Left renal pelvis (tissue), 4 donors: ENCODE results near the gene NAPEPLD. TPM values are rescaled to one million over a fixed set of nuclear protein-coding genes. Genes with fewer than 3 reads are reported as not detected.
"Not testable (repeated sequence)": the region's sequence is repeated elsewhere in the genome, so short reads cannot be mapped to it uniquely, and the experiment has no call there.

Source experiments
- DNase-seq, 4 donors: peaks; one replicate each; pipeline ENCODE4 v3.0.0-alpha.2; 2013; ENCODE audit warnings: low read depth in 4 of 4, low spot score in 3 of 4
- polyA plus RNA-seq, 4 donors: library from polyadenylated mRNA; unstranded; fragments of 120-200 nt; gene quantifications; one replicate each; pipeline ENCODE4 v1.2.1, GENCODE V29; 2013; ENCODE audit not compliant: insufficient read length in 4 of 4

Gene NAPEPLD
- polyA plus RNA-seq, 4 donors, result 26.7 to 46.5 (median 37.9) TPM

DNA sequence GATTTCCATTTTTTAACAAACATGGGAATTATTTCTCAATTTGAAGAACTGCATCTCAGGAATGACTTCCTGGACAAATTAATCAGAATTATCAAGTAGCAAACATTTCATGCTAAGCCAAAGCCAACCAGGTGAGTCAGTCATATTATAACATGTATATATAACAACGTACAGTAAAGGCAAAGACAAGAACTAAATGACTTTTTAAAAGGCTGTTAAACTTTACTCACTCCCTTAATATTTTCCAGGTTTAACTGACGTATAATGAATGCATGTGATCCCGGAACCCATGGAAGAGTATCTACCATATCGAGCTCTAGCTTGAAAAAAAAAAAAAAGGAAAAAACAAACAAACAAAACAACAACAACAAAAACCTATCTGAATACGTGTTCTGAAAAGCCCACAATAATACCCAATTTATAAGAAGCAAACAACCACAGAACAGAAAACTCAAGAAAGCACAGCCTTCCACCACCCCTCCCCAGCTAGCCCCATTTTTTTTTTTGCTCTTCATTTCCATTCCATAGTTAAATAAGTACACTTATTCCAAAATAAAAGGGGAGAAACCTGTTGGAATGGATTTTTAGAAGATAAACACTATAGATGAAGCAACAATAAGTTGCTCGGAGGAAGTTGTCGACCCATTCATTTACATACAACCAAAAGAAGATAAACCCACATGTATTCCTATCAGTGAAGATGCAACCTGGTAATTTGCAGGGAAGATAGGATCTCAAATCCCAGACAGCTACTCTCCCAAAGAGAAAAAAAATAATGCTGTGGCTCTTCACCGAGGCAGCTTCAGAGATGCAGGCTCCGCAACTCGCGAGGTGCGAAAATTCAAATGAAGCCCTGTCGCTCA lies 537 bp downstream of the NAPEPLD start:
- no peak for DNase-seq

DNA sequence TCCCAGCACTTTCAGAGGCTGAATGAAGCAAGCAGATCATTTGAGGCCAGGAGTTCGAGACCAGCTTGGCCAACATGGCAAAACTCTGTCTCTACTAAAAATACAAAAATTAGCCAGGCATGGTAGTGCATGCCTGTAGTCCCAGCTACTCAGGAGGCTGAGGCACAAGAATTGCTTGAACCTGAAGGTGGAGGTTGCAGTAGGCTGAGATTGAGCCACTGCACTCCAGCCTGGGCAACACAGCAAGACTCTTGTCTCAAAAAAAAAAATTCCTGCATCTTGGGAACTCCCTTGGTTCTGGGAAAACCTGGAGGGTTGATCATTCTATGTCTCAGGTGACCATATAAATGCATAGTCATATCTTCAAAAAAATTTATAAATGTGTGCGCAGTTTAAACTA lies 4.1 kb downstream of the NAPEPLD start:
- not testable (repeated sequence) for DNase-seq

DNA sequence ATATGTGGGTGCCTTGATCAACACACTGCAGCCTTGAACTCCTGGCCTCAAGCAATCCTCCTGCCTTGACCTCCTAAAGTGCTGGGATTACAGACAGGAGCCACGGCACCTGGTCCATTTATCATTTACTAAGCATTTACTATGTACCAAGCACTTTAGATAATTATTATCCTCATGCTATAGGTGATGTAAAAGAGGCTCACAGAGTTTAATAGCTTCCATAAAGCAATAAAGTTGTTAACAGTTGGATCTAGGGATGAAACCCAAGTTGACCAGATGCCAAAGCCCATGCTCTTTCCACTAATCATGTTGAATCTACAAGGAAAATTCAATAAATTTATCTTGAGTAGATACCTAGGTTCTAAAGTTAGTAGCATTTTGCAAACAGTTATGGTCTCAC lies 5.0 kb downstream of the NAPEPLD start:
- DNase-seq, result no peak

DNA sequence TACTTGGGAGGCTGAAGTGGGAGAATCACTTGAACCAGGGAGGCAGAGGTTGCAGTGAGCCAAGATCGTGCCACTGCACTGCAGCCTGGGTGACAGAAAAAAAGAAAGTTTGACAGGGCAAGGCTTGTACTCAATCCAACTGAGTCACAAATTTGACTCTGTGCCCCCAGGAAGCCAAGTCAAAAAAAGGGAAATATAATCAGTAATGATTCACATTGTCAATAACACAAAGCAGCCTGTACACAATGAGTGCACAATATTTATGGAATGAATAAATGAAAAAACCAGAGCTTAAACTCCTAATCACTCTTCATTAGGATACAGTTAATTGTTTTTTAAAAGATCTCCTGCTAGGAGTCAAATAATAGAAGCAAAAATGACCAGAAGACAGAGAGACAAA lies 6.4 kb downstream of the NAPEPLD start:
- no peak for DNase-seq

DNA sequence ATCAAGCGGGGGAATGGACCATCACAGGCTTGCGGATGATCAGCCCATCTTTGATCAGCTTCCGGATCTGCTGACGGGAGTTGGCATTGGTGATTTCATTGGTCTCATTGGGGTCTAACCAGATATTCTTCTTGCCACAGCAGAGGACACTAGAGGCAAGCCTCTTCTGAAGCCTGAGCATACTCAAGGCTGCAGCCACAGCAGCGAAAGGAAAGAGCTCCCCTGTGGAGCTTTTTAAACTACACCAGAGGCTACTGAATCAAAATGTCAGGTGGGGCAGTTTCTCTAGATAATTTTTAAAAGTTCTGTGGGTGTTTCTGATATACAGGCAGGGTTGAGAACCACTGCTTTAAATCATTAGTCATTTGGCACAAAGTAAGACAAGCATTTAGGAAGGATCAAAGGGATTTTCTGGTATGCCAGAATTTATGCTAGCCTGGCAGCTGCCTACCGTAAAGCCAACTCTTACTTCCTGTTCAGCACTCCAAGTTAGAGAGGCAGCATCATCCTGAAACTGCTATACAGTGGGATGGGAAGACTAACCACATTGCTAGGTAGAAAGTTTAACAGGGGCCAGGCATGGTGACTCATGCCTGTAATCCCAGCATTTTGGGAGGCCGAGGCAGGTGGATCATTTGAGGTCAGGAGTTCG lies 7.0 kb downstream of the NAPEPLD start:
- no peak for DNase-seq

DNA sequence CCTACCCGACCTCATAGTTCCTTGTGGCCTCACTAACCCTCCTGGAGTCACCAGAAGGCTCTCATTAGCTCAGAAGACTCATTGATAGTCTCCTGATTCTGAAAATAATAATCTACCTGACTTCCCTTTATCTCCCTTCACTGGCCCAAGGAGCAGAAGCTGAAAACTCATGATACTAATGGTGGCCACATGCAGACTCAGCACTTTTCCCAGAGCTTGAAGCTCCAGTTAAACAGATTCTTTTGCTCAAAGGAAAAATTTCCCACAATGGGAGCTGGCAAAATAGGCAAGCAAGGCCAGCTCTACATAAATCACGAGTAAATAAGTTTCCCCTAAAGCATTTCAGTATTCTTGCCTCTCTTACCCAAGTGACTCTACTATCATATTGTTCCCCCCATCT lies 8.2 kb downstream of the NAPEPLD start:
- DNase-seq, result no peak

DNA sequence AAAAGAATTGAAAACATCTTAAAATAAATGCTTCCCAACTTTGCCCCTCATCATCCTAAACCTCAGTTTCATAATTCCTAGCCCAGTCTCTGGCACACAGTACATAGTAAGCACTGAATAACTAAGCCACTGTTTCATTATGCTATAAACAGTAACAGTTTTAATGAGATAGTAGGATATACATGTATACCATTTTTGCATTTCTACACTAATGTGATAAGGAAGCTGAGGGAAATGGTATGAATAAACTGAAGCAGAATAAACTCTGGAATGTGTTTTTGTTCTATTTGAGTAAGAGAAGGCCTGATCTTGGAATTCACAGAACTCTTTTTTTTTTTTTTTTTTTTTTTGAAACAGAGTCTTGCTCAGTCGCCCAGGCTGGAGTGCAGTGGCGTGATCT lies 8.8 kb downstream of the NAPEPLD start:
- no peak for DNase-seq

DNA sequence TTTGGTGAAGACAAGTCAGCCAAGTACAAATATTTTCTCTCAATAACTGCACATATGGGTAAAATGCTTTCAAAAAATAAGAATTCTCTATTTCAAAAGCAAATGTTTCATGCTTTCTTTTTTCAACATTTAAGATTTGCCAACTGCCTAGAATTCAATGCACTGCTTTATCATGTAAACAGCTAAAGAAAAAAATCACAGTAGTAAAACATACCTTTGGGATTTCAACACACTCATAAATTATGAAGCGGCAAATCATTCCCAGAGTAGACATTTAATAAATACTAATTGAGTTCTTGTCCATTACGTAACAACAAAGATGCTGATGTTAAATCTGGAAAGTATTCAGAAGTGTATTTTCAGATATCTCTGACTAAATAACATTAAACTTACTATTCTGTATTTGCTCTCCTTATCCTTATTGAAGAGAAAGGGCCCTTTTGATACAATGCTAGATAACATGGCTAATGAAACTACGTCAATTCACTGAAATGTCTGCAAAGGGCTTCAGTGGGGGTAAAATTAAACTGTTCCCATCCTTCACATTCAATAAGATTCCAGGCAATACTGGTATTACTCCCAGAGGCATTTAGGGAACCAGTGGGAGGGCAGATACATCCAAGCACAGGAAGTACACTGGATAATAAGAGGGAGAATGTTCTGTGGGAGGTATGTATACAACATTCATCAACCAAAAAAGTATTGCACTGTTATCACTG lies 13.9 kb downstream of the NAPEPLD start:
- DNase-seq, result no peak

- DNase-seq, result no peak
These were observed 15.8 kb downstream of the NAPEPLD start for GRCh38 chr7:103132995-103133688.

DNA sequence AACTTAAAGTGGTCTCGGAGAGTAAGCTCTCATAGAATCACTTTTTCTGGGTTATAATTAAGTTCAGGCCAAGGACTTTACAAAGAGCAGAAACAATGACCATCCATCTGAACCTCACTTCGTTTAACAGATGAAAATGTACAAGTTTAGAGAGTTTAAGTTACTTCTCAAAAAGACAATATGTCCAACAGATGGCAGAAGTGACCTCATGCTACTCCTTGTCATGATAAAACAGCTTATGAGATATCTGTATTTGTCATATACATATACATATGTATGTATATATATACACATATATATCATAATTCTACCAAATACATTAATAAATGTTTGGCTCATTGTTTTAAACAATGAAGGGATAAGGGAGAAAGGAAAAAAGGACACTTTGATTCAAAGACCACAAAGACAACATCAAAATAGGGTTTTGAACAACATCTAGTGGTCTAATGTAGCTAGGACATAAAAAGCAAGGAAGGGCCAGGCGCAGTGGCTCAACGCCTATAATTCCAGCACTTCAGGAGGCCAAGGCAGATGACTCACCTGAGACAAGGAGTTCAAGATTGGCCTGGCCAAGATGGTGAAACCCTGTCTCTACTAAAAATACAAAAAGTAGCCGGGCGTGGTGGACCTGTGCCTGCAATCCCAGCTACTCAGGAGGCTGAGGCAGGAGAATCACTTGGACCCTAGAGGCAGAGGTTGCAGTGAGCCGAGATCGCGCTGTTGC lies 17.8 kb downstream of the NAPEPLD start:
- no peak for DNase-seq

DNA sequence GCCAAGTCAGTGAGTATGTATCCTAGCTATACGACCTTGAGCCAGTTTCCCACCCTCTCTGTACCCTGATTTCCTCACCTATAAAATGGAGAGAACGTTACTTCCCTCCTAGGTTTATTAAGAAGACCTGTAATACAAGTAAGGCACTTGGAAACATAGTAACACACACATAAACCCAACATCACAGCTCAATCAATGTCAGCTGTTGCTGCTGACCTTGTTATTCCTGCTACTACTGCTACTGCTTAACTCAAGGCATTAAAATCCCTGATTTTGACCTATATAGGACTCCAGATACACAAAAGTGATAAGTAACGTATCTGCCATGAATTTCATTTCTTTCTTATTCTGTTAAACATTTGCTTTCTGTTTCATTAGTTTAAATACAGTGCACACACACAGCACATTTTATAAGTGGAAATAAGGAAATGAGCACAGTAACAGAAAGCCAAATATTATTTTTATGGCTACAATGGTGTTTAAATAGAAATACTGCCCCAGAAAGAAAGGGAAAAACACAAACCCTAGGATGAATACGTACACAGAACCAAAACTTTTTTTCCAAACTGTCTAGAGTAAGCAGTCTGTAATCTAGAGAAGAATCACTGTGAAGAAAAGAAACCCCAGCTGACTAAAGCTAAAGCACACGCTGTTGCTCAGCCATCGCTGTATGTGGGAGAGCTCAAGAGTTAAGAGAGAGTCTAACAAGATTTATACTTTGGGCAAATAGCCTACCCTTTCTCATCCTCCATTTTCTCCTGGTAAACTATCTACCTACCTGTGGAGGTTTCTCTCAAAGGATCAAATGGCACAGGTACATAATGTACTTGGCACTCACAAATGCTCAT lies 19.0 kb downstream of the NAPEPLD start:
- DNase-seq, result no peak

DNA sequence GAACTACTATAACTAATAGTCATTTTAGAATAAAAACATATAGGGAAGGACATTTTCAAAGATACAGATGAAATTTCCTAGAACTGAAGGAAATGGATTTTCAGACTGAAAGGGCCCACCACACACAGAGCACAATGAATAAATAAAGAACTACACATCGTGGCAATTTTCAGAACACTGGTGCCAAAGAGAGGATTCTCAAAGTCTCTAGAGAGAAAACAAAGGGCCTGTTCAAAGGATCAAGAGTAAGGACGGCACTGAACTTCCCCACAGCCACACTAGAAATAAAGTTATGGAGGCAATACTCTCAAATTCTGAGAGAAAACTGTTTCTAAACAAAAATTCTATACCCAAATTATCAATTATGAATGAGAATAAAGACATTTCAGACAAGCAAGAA lies 21.9 kb downstream of the NAPEPLD start:
- no peak for DNase-seq

GRCh38 chr7:103124429-103124979 lies 24.4 kb downstream of the NAPEPLD start:
- DNase-seq, result no peak

DNA sequence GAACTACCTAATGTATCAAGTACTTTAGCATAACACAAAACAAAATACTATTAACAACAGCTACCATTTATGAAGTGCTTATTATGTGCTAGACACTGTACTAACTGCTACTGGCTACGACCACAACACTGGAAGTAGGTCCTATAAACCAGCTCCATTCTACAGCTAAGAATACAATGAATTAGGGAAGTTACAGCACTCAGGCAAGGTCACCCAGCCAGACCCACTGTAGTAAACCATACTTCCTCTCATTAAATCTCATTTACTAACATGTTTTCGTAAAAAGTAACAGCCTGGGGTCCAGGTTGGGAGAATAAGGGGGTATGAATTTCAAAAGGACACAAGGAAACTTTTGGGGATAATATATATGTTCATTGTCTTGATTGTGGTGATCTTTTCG lies 25.4 kb downstream of the NAPEPLD start:
- DNase-seq, result no peak

DNA sequence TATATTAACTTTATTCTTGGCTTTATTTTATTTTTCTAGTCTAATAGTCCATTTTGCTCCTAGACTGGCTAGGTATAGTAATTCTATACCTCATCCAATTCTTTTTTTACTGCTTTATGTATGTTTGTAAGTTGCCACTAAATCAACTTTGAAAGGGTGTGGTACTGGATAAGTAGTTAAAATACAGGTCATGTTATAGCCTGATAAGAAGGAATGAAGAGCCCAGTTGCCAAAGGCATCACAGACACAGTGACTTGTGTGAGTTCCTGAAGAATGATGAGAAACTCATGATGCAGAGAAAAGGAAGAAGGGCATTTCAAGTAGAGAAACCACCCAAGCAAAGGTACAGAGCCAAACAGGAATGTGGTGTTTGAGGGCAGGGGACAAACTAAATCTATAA lies 27.3 kb downstream of the NAPEPLD start:
- DNase-seq, result no peak

DNA sequence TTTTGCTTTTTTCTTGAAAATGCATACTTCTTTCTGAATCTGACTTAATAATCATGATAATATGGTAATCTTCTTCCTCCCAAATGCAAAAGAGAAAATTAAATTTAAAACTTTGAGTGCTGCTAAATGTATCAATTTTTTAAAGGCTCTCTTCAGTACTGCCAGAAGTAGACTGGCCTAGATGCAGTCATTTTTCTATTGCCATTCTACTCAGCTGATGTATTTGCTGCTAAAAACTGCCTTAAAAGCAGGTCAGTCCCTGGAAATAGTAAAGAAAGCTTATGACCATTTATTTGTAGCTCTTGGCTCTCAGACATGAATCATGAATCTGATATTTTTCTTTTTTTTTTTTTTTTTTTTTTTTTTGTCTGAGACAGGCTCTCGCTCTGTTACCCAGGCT lies 28.5 kb downstream of the NAPEPLD start:
- DNase-seq, result no peak

- DNase-seq, result no peak
These were observed 29.1 kb downstream of the NAPEPLD start for GRCh38 chr7:103119791-103120291.

DNA sequence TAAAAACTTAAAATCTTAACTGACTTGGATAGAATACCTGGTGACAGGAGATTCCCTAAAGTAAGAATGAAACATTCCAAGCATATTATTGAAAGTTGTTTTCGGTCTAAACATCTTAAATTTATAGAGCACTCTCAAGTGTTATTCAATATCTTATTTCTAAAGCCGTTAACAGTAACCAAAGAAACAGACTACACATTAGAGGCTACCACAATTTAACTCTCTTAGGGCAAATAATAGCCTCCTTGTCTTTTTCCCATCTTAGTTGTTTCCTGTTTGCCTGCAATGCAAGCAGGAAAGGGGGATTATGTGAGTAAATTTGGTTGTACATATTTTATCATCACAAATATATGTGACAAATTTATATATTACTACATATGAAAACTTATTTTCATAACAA lies 31.4 kb downstream of the NAPEPLD start:
- DNase-seq, result no peak

GRCh38 chr7:103116991-103117390 lies 31.9 kb downstream of the NAPEPLD start:
- DNase-seq, result no peak
